CD4-positive, alpha-beta T cell (primary cell): ENCODE measurements around the gene RAPGEF4. TPM values are rescaled to one million over a fixed set of nuclear protein-coding genes. Genes with fewer than 3 reads are reported as not detected.

Experiments used
- ATAC-seq: fragments of 200-7000 bp; cut with Tn5 transposase; one replicate; pipeline ENCODE4 v1.10.0; 2022; ENCODE audit warnings: mild to moderate bottlenecking; ENCODE audit not compliant: poor library complexity
- CTCF ChIA-PET: fragments of 350-600 bp; sonication (Branson Sonifier 250); formaldehyde crosslinking; loops from one replicate; lab custom pipeline; 2021; ENCODE audit warnings: antibody characterized with exemption, inconsistent platforms; lab: Charles Lee
- POLR2A ChIA-PET: fragments of 350-600 bp; sonication (Branson Sonifier 250); formaldehyde crosslinking; loops from one replicate; lab custom pipeline; 2021; ENCODE audit warnings: antibody characterized with exemption, inconsistent platforms; lab: Charles Lee
- DNase-seq, 14 experiments: peaks; one replicate each; pipeline ENCODE4 v3.0.0-alpha.2; 2013 to 2020; ENCODE audit warnings: mixed read lengths in 2 of 14
- H3K27ac ChIP-seq, 2 donors: one replicate each; pipeline versions ENCODE4 v1.5.1 to v1.7.0; 2013; ENCODE audit warnings: low read length in 2 of 2, low read depth in 1 of 2, mild to moderate bottlenecking in 1 of 2
- H3K27me3 ChIP-seq, 2 experiments: 1 replicate in 1 of 2; 2 replicates in 1 of 2; pipeline versions ENCODE4 v1.6.1 to v1.7.0; 2013; ENCODE audit warnings: low read length in 2 of 2, control low read depth in 1 of 2, mild to moderate bottlenecking in 1 of 2, moderate library complexity in 1 of 2; ENCODE audit not compliant: insufficient read depth in 2 of 2, control insufficient read depth in 1 of 2
- H3K36me3 ChIP-seq: one replicate; pipeline ENCODE4 v1.6.1; 2013; ENCODE audit warnings: low read length, control low read depth; ENCODE audit not compliant: insufficient read depth
- H3K4me1 ChIP-seq: one replicate; pipeline ENCODE4 v1.6.1; 2013; ENCODE audit warnings: low read length, control low read depth; ENCODE audit not compliant: insufficient read depth
- H3K4me3 ChIP-seq: one replicate; pipeline ENCODE4 v1.5.1; 2013; ENCODE audit warnings: mild to moderate bottlenecking, low read length, moderate library complexity
- H3K9me3 ChIP-seq, 2 experiments: 1 replicate in 1 of 2; 2 replicates in 1 of 2; pipeline versions ENCODE4 v1.6.1 to v1.7.0; 2013; ENCODE audit warnings: low read length in 2 of 2, mild to moderate bottlenecking in 2 of 2, control low read depth in 1 of 2, moderate library complexity in 1 of 2; ENCODE audit not compliant: control insufficient read depth in 1 of 2, insufficient read depth in 1 of 2
- H3K27ac Mint-ChIP-seq: one replicate; pipeline ENCODE4 v1.8.0; 2020; ENCODE audit warnings: mixed read lengths
- H3K27me3 Mint-ChIP-seq: one replicate; pipeline ENCODE4 v1.8.0; 2021; ENCODE audit warnings: mixed read lengths
- H3K36me3 Mint-ChIP-seq: one replicate; pipeline ENCODE4 v1.8.0; 2021; ENCODE audit warnings: low read depth, mixed read lengths
- H3K4me1 Mint-ChIP-seq: one replicate; pipeline ENCODE4 v1.8.0; 2021; ENCODE audit warnings: low read depth, mixed read lengths
- H3K4me3 Mint-ChIP-seq: one replicate; pipeline ENCODE4 v1.8.0; 2020; ENCODE audit warnings: mild to moderate bottlenecking, mixed read lengths
- H3K9me3 Mint-ChIP-seq: one replicate; pipeline ENCODE4 v1.8.0; 2020; ENCODE audit warnings: mixed read lengths
- intact Hi-C, 2 experiments: fragments of 100-400 bp; cut with DNase I in 1 of 2; cut with micrococcal nuclease in 1 of 2; formaldehyde crosslinking; loops; one replicate each; pipeline versions ENCODE4 v1.15.1 to v1.9.0; 2023 to 2025; cut with DNase I, micrococcal nuclease
- total RNA-seq, 174 experiments: library from RNA in 2 of 174; stranded (reverse) in 2 of 174; gene quantifications; one replicate each; pipeline ENCODE4 v1.2.3 and lab custom pipeline; 2021 to 2026
- TF ChIP-seq, protein P1 (sequence below): fragments of 200-600 bp; IDR thresholded peaks from one replicate; pipeline ENCODE4 v1.8.0; 2022; ENCODE audit warnings: antibody characterized with exemption, mild to moderate bottlenecking

The RAPGEF4 gene
- total RNA-seq, 2 experiments from 2014 or later: 0.69 to 0.73 TPM

DNA sequence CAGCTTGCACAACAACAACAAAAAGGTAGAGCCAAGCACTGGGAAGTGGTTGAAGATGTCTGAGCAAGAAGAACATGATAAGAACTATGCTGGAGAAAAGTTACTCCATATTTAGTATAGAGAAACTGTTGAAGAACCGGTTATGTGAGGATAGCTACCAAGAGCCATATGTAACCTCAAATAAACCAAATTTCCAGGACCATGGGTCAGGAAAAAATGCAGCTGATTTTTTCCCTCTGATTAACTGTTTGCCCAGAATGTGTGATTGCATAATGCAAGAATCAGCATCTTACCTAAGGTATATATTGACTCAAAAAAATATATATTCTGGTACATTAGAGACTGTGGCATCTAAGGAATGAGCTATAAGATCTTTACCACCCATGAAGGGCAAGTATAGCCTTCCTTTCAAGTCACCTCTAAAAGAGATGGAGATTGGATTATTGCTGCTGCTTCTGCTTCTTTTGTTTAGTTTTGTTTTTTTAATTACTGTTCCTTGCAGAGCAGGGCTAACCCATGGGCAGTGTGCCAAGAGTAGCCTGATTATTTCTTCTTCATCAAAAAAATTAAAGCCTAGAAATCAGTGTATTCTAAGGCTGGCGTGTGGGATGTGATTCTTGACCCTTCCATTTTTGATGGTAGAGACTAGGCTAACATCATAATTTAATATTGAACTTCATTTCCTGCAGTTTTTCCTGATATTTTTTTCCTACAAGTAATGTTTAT lies 263.1 kb downstream of the RAPGEF4 start:
- TF ChIP-seq, protein P1, sequence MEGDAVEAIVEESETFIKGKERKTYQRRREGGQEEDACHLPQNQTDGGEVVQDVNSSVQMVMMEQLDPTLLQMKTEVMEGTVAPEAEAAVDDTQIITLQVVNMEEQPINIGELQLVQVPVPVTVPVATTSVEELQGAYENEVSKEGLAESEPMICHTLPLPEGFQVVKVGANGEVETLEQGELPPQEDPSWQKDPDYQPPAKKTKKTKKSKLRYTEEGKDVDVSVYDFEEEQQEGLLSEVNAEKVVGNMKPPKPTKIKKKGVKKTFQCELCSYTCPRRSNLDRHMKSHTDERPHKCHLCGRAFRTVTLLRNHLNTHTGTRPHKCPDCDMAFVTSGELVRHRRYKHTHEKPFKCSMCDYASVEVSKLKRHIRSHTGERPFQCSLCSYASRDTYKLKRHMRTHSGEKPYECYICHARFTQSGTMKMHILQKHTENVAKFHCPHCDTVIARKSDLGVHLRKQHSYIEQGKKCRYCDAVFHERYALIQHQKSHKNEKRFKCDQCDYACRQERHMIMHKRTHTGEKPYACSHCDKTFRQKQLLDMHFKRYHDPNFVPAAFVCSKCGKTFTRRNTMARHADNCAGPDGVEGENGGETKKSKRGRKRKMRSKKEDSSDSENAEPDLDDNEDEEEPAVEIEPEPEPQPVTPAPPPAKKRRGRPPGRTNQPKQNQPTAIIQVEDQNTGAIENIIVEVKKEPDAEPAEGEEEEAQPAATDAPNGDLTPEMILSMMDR: no peak
- CTCF ChIA-PET: no interaction called here
- Mint-ChIP-seq H3K27ac (no peak overlapping the region), H3K9me3 (no peaks in the 10 kb centered on the region), H3K36me3 (no peaks in the 10 kb centered on the region), H3K27me3 (peaks cover 6% of the 10 kb centered on the region), H3K4me3 (no peak overlapping the region), H3K4me1 (no peaks in the 10 kb centered on the region)
- no peak for ATAC-seq
- Histone ChIP-seq H3K27ac (no peak overlapping the region), H3K4me1 (no peaks in the 10 kb centered on the region), H3K9me3 (no peaks in the 10 kb centered on the region), H3K27me3 (peaks cover 0 to 5% of the 10 kb centered on the region in 2 experiments), H3K4me3 (no peak overlapping the region), H3K36me3 (no peaks in the 10 kb centered on the region)
- POLR2A ChIA-PET: no interaction called here
- no peak for DNase-seq
- intact Hi-C loops: no loop called here

DNA sequence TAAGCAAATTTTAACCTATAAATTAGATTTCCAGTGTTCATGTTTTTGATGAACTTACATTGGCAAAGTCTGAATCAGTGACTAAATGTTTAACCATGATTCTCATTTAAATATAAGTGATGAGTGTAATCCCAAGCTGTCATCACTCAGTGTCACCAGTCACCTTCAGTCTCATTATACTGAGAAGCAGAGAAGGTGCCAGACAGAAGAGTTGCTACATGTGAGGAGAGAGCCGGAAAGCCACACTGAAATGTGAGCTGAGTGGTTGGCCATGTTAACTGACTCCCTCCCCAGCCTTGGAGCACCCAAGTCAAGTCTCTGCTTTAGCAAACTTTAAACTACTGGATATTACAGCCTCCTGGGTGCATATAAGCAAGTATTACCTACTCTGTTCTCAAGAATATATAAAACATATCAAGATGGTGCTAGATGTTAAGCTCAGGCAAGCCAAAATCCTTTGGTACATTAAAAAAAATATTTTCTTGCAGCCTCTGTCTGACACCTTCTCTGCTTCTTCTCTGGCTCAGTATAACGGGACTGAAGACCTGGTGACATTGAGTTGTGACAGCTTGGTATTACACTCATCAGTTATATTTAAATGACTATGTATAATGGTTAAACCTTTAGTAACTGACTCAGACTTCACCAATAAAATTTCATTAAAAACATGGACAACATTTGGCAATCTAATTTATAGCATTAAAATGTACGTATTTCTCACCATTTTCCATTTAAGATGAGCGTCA lies 264.2 kb downstream of the RAPGEF4 start:
- Mint-ChIP-seq H3K9me3 (no peaks in the 10 kb centered on the region), H3K27ac (no peak overlapping the region), H3K4me1 (no peaks in the 10 kb centered on the region), H3K36me3 (no peaks in the 10 kb centered on the region), H3K4me3 (no peak overlapping the region), H3K27me3 (peaks cover 6% of the 10 kb centered on the region)
- peaks cover 0 to 5% of the 10 kb centered on the region in 2 experiments for H3K27me3 ChIP-seq
- H3K36me3 ChIP-seq: no peaks in the 10 kb centered on the region
- ChIA-PET CTCF (no interaction called here), POLR2A (no interaction called here)
- H3K27ac ChIP-seq: no peak overlapping the region
- no peak for ATAC-seq
- intact Hi-C loops: no loop called here
- no peaks in the 10 kb centered on the region for H3K9me3 ChIP-seq
- TF ChIP-seq, protein P1: no peak
- no peak overlapping the region for H3K4me3 ChIP-seq
- H3K4me1 ChIP-seq: no peaks in the 10 kb centered on the region
- no peak for DNase-seq

DNA sequence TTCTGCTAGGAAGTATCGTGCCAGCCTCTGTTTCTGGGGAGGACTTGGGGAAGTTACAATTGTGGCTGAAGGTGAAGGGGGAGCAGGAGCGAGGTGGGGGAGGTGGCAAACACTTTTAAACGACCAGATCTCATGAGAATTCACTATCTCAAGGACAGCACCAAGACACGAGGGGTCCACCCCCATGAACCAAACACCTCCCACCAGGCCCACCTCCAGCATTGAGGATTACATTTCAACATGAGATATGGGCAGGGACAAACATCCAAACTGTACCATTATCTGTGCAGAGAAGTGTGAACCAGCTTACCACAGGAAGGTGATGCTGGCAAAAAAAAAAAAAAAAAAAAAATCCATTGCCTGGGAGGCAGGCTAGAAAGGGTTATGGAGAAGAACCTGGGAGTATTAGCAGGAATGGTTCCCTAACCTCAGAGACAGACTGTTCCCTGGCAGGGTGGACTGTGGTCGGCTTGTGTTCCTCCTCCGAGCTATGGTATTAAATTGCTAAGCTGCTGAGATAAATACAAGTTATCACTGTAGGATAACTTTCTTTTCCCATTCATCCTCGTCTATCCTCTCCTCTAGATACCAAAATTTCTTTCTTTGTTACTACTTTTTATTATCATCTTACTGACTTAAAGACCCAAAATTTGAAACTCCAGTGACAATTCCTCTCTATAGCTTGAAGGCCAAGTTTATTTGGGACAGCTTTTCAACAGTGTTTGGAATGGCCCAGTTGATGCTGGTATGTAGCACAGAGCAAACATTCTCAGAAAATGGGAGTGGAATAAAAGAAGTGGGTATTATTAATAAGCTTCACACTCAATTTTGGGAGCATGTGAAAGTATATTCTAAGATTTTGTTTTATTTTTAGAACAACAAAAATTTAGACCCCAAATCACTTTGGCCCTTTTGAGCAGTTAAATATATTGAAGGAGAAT lies 266.3 kb downstream of the RAPGEF4 start:
- no peaks in the 10 kb centered on the region for H3K4me1 ChIP-seq
- no peak overlapping the region for H3K27ac ChIP-seq
- peaks cover 6% of the 10 kb centered on the region for H3K27me3 Mint-ChIP-seq
- no peaks in the 10 kb centered on the region for H3K9me3 ChIP-seq
- H3K36me3 ChIP-seq: no peaks in the 10 kb centered on the region
- no peak for ATAC-seq
- ChIA-PET POLR2A (no interaction called here), CTCF (no interaction called here)
- TF ChIP-seq, protein P1: no peak
- no peaks in the 10 kb centered on the region for H3K9me3 Mint-ChIP-seq
- H3K27me3 ChIP-seq: peaks cover 0 to under 1% of the 10 kb centered on the region in 2 experiments
- no peak for DNase-seq
- H3K4me1 Mint-ChIP-seq: no peaks in the 10 kb centered on the region
- H3K4me3 Mint-ChIP-seq: no peak overlapping the region
- no peak overlapping the region for H3K4me3 ChIP-seq
- intact Hi-C loops: no loop called here
- no peaks in the 10 kb centered on the region for H3K36me3 Mint-ChIP-seq
- no peak overlapping the region for H3K27ac Mint-ChIP-seq
